NCI-H69 (cell line): Measurements from ENCODE around the gene OR2A5.
"Not testable (repeated sequence)": the region's sequence is repeated elsewhere in the genome, so short reads cannot be mapped to it uniquely, and the experiment has no call there.

Experiments
- DNase-seq: peaks from one replicate; lab custom pipeline; 2025; lab: John Stamatoyannopoulos, UW

OR2A5 gene

GRCh38 chr7:144048648-144049047, at the start of gene OR2A5:
Gene OR2A5, plus strand, starts transcription at chr7:144048948. Its CDS starts 1,454 bp downstream, at chr7:144050402.
- peak; percentile 34 for DNase-seq

- DNase-seq = no peak
These were observed 48.7 kb upstream of the OR2A5 start, which contains the start of gene OR6B1 for GRCh38 chr7:144000020-144000419. Gene OR6B1, plus strand, starts transcription at chr7:144000320. Its CDS starts 3,677 bp downstream, at chr7:144003997.

GRCh38 chr7:144001543-144001942, 47.2 kb upstream of the OR2A5 start:
- no peak for DNase-seq

GRCh38 chr7:144004703-144005102, 44.0 kb upstream of the OR2A5 start:
- DNase-seq = no peak

GRCh38 chr7:144006029-144006691, 42.6 kb upstream of the OR2A5 start:
- no peak for DNase-seq

GRCh38 chr7:144006692-144007042, 42.1 kb upstream of the OR2A5 start:
- DNase-seq = no peak

- no peak for DNase-seq
These were observed 39.4 kb upstream of the OR2A5 start for GRCh38 chr7:144009361-144009760.

- not testable (repeated sequence) for DNase-seq
These were observed 38.7 kb upstream of the OR2A5 start for GRCh38 chr7:144010061-144010460.

GRCh38 chr7:144010821-144011220, 37.9 kb upstream of the OR2A5 start:
- not testable (repeated sequence) for DNase-seq

GRCh38 chr7:144011458-144012230, 37.1 kb upstream of the OR2A5 start:
- no peak for DNase-seq

GRCh38 chr7:144018065-144018464, 30.7 kb upstream of the OR2A5 start:
- no peak for DNase-seq

GRCh38 chr7:144019457-144019856, 29.3 kb upstream of the OR2A5 start:
- DNase-seq = no peak

GRCh38 chr7:144020340-144020739, 28.4 kb upstream of the OR2A5 start:
- DNase-seq = no peak

- no peak for DNase-seq
These were observed 26.6 kb upstream of the OR2A5 start for GRCh38 chr7:144022169-144022568.

- DNase-seq = no peak
These were observed 25.4 kb upstream of the OR2A5 start for GRCh38 chr7:144023171-144023827.

GRCh38 chr7:144024213-144024612, 24.5 kb upstream of the OR2A5 start:
- no peak for DNase-seq

- no peak for DNase-seq
These were observed 22.4 kb upstream of the OR2A5 start for GRCh38 chr7:144026203-144026883.

- DNase-seq = peak; percentile 5
These were observed 21.7 kb upstream of the OR2A5 start for GRCh38 chr7:144027070-144027469.

- DNase-seq = no peak
These were observed 20.8 kb upstream of the OR2A5 start for GRCh38 chr7:144027974-144028373.

GRCh38 chr7:144028547-144028946, 20.2 kb upstream of the OR2A5 start:
- no peak for DNase-seq

- DNase-seq = no peak
These were observed 16.2 kb upstream of the OR2A5 start for GRCh38 chr7:144032516-144032915.

GRCh38 chr7:144032985-144033709, 15.6 kb upstream of the OR2A5 start:
- DNase-seq = no peak
